GM21390 (cell line): ENCODE data around the gene EIF2B2.

ENCODE experiments used
- ATAC-seq: cut with Tn5 transposase; IDR thresholded peaks from one replicate; pipeline ENCODE4 v1.9.1; 2021; ENCODE audit not compliant: unreplicated experiment

EIF2B2 gene

GRCh38 chr14:75042035-75042434, 39.3 kb downstream of the EIF2B2 start:
- no peak for ATAC-seq

- ATAC-seq = no peak
Measured at GRCh38 chr14:75044322-75044721, 41.6 kb downstream of the EIF2B2 start.

GRCh38 chr14:75044752-75045151, 42.0 kb downstream of the EIF2B2 start:
- no peak for ATAC-seq

GRCh38 chr14:75046275-75046674, 43.6 kb downstream of the EIF2B2 start:
- ATAC-seq = no peak

GRCh38 chr14:75046899-75047298, 44.2 kb downstream of the EIF2B2 start:
- no peak for ATAC-seq

GRCh38 chr14:75047506-75047905, 44.8 kb downstream of the EIF2B2 start:
- no peak for ATAC-seq

GRCh38 chr14:75048101-75048500, 45.4 kb downstream of the EIF2B2 start:
- no peak for ATAC-seq

GRCh38 chr14:75049136-75049535, 46.4 kb downstream of the EIF2B2 start:
- ATAC-seq = no peak

GRCh38 chr14:75049731-75050201, 47.0 kb downstream of the EIF2B2 start:
- no peak for ATAC-seq

GRCh38 chr14:75050852-75051555, 48.3 kb downstream of the EIF2B2 start, which contains the start of gene MLH3:
TSS of gene MLH3 (minus strand) at chr14:75051467. CDS start at chr14:75049655, 1,812 bp downstream.
- ATAC-seq = no peak

- ATAC-seq = no peak
Measured at GRCh38 chr14:75051556-75051899, 48.8 kb downstream of the EIF2B2 start.

GRCh38 chr14:75053396-75054291, 50.9 kb downstream of the EIF2B2 start:
- ATAC-seq = no peak

GRCh38 chr14:75054421-75054820, 51.7 kb downstream of the EIF2B2 start:
- ATAC-seq = no peak

- ATAC-seq = no peak
Measured at GRCh38 chr14:75059642-75060041, 56.9 kb downstream of the EIF2B2 start.

GRCh38 chr14:75060420-75060819, 57.7 kb downstream of the EIF2B2 start:
- no peak for ATAC-seq
